HCEC 1CT (cell line): Measurements from ENCODE around the gene CLDN14.

Source experiments
- DNase-seq: peaks from one replicate; pipeline ENCODE4 v3.0.0-alpha.2; 2017

Gene CLDN14, protein sequence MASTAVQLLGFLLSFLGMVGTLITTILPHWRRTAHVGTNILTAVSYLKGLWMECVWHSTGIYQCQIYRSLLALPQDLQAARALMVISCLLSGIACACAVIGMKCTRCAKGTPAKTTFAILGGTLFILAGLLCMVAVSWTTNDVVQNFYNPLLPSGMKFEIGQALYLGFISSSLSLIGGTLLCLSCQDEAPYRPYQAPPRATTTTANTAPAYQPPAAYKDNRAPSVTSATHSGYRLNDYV

DNA sequence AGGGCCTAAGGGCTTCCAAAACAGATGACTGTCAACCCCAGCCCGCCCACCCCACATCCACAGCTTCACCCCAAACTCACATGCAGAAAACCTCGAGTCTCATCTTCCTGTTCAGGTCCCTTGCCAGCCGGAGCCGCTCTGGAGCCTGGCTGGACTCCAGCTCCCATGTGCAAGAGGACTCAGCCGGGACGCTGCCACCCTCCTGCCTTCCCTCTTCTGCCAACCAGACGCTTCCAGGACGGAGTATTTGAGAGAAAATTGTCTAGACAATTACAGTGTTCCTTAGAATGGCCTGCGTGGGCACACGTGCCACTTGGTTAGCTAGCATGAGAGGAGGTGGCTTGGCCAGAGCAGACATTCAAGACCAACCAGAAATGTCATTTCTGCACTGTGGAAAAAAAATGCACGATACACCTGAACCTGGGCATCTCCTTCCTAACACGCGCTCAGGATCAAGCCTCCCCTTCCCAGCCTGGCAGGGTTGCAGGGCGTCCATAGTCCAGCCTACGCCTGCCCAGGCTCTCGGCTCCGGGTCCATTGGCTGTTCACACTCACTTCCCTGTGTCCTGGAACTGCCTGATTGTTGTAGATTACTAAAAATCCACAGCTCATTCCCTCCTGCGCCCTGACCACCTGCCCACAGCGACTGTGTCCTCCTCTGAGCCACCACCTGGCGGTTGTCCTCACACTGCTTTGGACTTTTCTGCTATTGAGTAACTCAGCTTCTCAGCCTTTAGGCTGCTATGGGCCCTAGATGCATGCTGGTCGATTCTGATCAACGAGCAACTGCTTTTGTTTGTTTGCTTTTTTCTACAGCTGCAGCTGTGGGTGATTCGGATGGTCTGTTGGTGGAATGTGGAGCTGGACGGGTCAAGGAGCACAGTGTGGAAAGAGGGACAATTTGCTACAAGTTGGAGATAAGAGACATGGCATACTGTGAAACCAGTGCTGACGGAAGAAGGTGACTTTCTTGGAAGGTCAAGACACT, at the start of gene CLDN14:
Gene CLDN14 (minus strand): TSS at position 708 of the 988 bp plus-strand sequence. CDS start 18,427 bp downstream, outside the sequence.
- DNase-seq: no peak

DNA sequence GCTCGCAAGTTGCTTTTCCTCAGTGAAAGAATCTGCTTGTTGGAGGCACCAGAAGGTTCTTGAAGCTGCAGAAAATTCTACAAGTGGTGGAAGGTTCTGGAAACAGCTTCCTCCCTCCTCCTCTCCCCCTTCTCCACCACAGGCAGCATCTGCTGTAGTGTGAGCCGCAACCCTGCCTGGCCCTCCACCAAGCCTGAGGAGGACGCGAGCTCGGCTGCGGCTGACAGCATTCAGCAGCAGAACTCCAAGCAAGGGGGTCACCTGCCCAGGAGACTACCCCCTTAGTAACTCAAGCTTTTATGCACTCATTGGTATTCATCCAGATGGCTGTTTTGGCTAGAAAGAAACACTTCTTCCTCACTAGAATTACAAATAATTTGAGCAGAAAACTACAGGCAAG, 48.8 kb upstream of the CLDN14 start:
- DNase-seq: no peak

DNA sequence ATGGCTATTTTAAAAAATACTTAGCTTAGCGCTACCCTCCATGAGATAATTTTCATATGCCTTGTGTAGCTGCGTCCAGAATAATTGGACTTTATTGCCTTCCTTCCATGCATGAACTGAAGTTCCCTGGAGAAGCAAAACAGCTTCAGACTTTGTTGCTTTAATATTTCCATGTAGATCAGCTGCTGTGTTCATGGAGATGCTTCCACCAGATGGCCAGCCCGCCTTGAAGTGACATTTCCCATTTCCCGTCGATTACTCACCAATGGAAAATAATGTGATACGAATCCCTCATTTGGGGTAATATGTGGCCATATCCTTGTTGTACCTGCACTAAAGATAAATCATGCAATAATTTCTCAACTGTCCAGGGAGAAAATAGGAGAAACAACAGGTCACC, 47.4 kb upstream of the CLDN14 start:
- no peak for DNase-seq

GRCh38 chr21:36526104-36526503, 46.2 kb upstream of the CLDN14 start:
- DNase-seq: no peak

- no peak for DNase-seq
These were observed 44.6 kb upstream of the CLDN14 start for GRCh38 chr21:36524477-36524876.

- DNase-seq: no peak
These were observed 42.4 kb upstream of the CLDN14 start for GRCh38 chr21:36522219-36522808.

GRCh38 chr21:36518883-36519492, 39.1 kb upstream of the CLDN14 start:
- DNase-seq: no peak

- no peak for DNase-seq
These were observed 37.6 kb upstream of the CLDN14 start for GRCh38 chr21:36517366-36518075.

GRCh38 chr21:36516281-36516680, 36.4 kb upstream of the CLDN14 start:
- no peak for DNase-seq

GRCh38 chr21:36513430-36513829, 33.5 kb upstream of the CLDN14 start:
- no peak for DNase-seq

DNA sequence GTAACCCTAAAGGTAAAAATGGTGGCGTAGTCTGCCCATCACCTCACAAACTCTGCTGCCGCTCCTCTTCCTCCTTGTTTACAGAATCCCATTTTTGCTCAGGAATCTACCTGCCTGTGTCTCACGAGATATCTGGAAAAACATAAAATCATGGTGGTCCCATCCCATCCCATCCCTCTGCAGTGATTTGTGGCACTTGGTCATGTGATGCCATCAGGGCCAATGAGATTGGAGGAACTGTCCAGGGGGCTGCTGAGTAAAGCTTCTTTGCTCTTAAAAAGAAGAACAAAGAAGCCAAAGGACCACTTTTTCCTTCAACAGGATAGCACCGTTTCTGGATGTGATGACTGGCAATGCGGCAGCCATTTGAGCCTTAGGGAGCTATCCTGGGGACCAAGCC, 33.0 kb upstream of the CLDN14 start:
- no peak for DNase-seq

DNA sequence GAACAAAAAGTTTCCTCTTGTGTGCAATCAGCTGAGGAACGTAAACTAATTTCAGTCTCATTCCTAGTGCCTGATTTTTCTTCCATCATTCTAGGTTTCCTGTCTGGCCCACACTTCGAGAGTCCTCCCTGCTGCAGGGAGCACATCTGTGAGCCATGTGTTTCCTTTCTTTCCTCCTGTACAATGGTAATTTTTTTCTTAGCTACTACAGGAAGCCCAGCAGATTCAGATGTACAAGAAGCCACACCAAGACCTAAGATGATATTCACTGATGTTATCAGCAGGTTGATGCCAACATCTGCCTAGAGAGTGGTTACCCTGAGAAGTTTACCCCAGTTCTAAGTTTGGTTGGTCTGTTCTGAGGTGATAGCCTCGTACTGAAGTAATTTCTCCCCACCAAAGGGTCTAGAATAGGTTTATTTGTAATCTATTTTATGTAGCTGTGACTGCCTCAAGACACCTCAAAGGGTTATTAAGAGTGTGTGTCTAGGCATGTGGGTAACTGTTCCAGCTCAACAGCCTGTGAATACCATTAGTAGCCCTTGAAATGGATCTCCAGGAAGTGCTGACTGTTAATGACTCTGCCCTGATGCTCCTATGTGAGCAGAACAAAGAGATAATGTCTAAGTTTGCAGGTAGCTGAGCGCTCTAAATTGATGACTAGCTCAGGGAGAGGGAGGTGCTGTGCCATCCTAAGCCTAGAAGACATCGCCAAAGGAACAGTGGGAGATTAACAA, 31.7 kb upstream of the CLDN14 start:
- peak; percentile 16 for DNase-seq

DNA sequence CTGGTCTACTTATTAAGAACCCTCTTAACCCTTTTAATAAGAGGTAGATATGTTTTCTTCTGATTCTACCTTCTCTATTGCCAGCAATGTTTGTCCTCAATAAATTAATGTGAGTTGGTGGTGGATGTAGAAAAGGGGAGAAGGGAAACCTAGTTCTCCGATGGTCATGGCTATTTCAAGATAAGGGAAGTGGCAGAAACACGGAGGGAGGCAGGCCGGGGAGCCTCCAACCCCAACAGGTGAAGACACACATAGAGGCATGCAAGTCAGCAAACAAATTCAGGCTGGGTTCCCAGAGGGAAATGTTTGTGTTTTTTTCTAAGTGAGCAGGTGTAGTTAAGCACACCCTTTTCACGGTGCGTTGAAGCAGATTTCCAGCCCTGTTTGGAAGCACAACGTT, 31.0 kb upstream of the CLDN14 start:
- no peak for DNase-seq

DNA sequence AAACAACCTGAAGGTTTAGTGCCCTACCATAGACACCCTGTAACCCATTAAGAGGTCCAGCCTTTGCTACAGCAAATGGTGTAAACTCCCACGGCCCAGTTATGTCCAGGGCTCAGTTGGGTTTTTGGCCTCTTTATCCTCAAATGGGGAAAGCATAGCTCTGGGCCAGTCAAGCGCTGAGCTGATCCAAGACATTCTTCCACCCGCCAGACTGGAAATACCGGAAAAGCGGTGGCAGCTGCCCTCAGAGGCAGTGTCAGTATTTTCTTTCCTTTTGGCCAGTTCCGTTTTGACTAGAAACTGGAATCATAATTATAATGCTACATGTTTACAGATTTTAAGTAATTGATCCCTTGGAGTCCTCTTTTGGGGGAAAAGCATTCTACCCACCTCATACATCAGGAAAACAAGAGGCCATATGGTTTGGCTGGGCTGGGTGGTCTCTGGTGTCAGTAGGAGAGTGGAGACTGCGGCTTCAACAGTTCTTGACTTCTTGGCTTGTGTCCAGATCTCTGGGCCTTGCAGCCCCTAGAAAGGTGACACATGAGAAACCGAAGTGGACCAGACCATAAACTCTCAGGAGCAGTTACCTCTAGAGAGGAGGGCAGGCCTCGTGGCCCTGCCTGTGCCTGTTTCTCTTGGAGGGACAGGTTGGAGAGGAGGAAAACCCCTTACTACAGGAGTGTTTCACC, 30.2 kb upstream of the CLDN14 start:
- no peak for DNase-seq

- no peak for DNase-seq
These were observed 29.0 kb upstream of the CLDN14 start for GRCh38 chr21:36508948-36509347.

GRCh38 chr21:36507397-36508018, 27.6 kb upstream of the CLDN14 start:
- no peak for DNase-seq

GRCh38 chr21:36506482-36506881, 26.6 kb upstream of the CLDN14 start:
- no peak for DNase-seq

DNA sequence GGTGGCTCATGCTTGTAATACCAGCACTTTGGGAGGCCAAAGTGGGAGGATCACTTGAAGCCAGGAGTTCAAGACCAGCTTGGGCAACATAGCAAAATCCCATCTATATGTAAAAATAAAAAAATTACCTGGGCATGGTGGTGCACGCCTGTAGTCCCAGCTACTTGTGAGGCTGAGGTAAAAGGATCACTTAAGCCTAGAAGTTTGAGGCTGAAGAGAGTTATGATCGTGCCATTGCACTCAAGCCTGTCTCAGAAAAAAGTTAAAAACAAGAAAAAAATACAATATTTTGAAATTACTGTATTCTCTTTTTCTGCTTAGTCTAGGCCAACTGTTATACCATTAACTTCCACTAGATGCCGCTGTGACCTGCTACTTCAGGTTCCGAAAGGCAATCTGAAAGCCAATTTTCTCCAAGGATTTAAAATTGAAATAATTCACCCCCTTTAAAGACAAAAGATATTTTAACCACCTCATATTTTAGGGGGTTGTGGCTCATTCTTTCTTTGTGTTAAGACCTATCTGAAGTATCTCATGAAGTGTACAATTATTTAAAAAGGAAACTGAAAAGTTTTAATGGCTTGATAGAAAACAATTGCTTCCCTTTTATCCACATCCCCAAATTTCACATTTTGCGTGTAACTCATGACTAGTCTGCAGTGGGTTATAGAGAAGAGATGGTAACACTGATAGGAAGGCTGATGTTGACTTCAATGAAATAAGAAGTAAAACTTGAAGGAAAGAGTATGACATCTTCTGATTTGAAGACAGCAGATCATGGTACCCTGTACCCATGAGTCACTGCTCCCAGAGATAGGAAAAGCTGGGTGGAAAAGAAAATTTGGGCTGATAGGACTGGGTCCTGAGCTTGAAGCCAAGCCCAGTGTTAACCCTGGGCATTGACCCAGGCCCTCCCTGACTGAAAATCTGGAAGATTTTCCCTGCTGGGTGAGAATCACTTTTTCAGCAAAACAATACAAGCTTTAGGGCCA, 24.4 kb upstream of the CLDN14 start:
- DNase-seq: peak; percentile 10

DNA sequence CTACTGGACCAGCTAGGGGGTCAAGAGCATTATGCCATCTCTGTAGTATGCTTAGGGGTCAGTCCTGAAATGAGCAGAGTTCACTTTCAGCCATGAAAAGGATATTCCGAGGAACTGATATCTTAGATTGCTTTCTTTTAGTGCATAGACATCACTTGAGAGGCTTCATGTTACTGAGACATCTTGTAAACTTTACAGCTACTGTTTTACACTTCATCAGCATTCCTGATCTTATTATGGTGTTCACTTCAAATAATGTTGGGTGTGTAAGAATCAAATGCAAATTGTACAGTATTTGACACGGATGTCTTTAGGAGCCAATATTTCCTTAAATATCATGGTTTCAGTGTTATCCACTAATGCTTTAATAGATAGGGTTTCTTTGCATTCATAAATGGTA, 22.4 kb upstream of the CLDN14 start:
- no peak for DNase-seq

GRCh38 chr21:36501589-36501892, 21.6 kb upstream of the CLDN14 start:
- DNase-seq: no peak
